Fibroblast of skin of abdomen (primary cell): ENCODE data around the gene AP1B1. TPM values are rescaled to one million over a fixed set of nuclear protein-coding genes. Genes with fewer than 3 reads are reported as not detected.
"Not testable (repeated sequence)": the region's sequence is repeated elsewhere in the genome, so short reads cannot be mapped to it uniquely, and the experiment has no call there.

Experiments
- DNase-seq: peaks from one replicate; pipeline ENCODE4 v3.0.0-alpha.2; 2013
- polyA plus RNA-seq, 2 experiments: library from polyadenylated mRNA; unstranded; fragments of 120-200 nt; gene quantifications; one replicate each; pipeline ENCODE4 v1.2.1, GENCODE V29; 2013; ENCODE audit not compliant: insufficient read length in 2 of 2

AP1B1 gene
- 41.9 TPM for polyA plus RNA-seq (2013, experiment 1 of 2; ENCODE audit: insufficient read length)
- polyA plus RNA-seq (2013, experiment 2 of 2; ENCODE audit: insufficient read length) = 43.7 TPM

DNA sequence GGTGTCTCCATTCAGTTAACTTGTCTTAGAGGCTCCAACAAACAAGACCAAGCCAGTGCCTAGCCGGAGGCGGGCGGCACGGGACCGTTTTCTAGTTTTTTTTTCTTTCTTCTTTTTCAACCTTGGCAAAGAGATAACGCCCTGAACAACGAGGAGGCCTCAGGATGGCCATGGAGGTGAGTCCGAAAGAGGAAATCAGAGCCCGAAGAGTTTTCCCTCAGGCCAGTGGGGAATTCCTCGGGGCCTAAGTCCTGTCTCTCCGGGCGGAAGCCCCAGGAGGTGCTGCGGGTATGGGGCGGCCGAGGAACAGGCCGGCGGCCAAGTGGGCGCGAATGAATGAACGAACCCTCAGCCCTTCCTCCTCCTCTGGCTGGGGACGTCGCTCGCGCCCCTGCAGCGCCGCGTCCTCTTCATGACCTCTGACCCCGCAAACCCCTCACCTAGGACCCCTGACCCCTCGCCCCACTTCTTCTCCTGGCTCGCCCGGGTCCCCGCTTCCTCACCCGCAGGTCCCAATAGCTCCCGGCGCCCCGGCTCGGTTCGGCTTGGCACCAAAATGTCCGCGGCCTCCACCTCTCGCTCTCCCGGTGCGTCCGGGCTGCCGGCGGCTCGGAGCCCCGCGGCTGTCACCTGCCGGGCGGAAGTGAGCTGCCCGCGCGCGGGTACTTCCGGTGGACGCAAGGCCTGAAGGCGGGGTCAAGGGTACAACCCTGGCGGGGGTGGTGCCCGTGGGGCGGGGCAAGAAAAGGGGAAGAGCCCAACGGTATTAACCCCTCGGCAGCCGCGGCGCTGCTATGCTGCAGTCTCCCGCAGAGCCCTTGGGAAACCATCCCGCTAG, at the start of gene AP1B1:
TSS of gene AP1B1 (minus strand) at position 650 of the 838 bp plus-strand sequence. CDS start 21,327 bp downstream, outside the sequence.
- peak; percentile 90 for DNase-seq

DNA sequence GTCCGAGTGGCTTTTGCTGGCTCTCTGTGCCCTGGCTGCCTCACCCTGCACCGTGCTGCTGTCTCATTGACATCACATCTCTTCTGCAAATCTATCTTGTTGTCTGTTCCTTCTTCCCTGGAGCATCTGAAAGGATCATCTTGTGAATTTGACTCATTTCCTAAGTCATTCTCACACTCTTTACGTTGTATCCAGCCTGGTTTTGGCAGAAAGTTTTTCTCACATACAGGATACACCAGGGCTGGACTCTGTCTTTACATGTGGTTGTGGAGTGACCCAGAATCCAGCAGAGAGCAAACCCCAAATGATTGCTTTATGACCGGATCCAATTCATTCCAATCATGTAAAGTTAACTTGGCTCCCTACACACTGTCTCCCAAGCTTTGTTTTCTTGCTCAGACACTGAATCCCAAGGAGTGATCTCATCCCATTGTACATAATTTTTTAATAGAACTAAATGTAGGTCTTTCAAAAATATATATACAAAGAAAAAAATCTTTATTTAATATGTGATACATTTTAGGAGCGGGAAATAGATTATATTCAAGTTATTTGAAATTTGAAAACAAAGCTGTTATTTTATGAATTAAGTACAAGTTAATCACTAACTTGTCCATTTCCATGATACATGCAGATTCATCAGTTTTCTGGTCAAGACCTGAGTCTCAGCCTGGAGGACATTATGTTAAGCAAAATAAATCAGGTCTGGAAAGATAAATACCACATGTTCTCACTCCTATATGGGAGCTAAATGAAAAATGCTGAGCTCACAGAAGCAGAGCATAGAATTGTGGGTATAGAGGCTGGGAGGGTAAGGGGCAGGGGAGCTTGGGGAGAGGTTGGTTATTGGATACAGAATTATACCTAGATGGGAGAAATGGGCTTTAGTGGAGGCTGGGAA, 47.1 kb upstream of the AP1B1 start:
- DNase-seq = no peak

- DNase-seq = no peak
These were observed 45.9 kb upstream of the AP1B1 start for GRCh38 chr22:29434288-29434687.

GRCh38 chr22:29433856-29434255, 45.5 kb upstream of the AP1B1 start:
- no peak for DNase-seq

GRCh38 chr22:29431986-29432385, 43.6 kb upstream of the AP1B1 start:
- no peak for DNase-seq

- DNase-seq = peak; percentile 12
These were observed 38.9 kb upstream of the AP1B1 start for GRCh38 chr22:29427176-29427760.

DNA sequence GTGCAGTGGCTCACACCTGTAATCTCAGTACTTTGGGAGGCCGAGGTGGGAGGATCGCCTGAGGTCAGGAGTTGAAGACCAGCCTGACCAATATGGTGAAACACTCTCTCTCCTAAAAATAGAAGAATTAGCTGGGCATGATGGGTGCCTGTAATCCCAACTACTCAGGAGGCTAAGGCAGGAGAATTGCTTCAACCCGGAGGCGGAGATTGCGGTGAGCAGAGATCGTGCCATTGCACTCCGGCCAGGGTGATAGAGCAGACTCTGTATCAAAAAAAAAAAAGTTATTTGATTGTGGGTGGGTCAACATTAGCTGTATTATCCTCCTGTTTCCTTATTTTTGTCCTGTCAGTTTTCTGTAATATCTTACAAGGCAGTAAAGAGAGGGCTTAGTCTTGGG, 38.1 kb upstream of the AP1B1 start:
- no peak for DNase-seq

DNA sequence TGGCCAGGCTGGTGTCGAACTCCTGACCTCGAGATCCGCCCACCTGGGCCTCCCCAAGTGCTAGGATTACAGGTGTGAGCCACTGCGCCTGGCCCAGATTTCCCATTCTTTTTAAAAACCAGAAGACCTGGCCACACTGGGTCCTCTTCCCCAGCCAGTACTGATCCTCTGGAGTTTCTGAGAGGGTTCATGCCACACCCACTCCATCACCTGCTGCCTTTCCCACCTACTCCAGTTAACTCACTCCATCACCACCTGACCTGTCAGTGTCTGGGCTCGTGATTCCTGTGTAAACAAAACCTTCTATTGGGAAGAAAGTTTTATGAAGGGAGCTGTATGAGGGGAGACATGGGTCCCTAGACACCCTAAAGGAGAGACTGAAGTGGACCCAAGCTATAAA, 30.3 kb upstream of the AP1B1 start:
- DNase-seq = not testable (repeated sequence)

DNA sequence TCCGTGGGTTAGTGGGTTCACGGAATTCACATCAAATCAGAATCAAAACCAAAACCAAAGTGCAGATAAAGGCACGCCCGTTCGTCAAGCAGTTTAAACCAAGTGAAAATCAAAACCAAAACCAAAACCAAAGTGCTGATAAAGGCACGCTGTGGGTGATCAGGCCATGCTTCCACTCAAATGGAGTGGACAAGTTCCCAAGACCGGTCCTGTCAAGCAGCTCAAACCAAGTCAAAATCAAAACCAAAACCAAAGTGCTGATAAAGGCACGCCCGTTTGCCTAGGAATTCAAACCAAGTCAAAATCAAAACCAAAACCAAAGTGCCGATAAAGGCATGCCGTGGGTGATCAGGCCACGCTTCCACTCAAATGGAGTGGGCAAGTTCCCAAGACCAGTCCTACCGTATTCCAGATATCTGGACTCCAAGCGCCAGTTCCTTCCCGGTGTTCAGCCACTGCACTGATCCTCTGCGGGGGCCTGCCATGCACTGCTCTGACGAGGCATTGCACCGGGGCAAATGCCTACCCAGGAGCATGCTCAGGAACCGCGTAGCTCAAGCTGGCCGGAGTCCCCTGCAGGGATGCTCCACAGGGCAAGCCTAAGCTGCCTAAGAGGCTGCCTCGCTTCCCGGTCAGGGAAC, 26.7 kb upstream of the AP1B1 start:
- not testable (repeated sequence) for DNase-seq

- DNase-seq = not testable (repeated sequence)
These were observed 24.4 kb upstream of the AP1B1 start for GRCh38 chr22:29412772-29413171.

DNA sequence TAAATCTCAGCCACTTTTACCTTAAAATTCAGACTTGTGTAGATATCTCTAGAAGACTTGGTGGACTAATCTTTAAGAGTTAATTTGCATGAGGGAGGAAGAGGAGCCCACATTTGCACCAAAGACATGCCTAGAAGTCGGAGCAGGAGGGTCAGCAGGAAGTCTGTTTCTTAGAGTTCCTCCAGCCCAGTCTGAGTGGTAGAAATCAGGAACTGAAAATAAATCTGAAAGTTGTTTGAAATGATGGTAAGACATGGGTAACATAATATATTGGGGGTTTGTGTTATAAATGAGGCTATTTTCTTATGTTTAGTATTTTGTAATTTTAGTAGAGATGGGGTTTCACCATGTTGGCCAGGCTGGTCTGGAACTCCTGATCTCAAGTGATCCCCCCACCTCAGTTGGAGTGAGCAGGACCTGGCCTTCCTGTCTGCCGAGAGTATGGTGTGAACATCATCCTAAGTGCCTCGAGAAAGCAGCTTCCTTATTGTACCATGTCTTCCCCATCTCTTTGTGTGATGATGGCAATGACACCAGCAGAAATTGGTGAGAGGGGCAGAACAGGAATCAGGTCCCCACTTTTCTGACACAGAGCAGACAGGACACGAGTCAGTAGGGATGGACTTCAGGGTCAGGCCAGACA, 23.3 kb upstream of the AP1B1 start:
- DNase-seq = not testable (repeated sequence)

- no peak for DNase-seq
These were observed 20.6 kb upstream of the AP1B1 start for GRCh38 chr22:29408940-29409339.

DNA sequence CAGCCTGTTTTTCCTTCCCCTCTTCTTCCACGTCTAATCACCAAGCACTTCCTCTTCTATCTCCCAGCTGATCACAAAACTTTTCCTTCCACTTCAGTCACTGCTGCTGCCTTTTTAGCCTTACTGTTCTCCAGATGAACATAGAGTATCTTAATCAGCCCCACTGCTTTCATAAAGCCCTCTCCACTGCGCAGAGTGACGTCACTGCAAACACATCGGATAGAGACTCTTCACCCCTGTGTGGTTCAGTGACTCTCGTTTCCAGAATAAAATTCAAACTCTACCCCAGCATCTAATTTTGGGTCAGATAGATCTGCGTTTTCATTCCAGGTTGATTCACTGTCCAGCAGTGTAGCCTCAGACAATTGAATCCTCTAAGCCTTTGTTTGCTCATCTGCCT, 13.2 kb upstream of the AP1B1 start:
- not testable (repeated sequence) for DNase-seq

GRCh38 chr22:29400576-29400975, 12.2 kb upstream of the AP1B1 start:
- no peak for DNase-seq

DNA sequence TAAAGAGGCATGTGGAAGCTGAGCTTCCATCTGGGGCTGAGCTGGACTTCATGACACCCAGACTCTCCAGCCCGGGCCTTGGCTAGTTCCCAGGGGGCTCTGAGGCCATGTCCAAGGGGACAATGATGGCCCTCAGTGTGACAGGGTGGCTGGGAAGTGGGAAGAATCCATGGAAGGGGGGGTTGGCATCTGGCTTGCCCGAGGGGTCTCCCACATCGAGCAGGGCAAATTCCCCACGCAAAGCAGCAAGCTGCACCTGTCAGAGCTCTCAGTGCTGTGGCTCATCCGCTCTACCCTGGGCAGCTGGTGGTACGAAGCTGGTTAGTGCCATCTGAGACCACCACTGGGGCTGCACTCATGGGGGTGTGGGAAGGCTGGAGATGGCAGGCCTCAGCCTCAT, 9.4 kb upstream of the AP1B1 start:
- no peak for DNase-seq

DNA sequence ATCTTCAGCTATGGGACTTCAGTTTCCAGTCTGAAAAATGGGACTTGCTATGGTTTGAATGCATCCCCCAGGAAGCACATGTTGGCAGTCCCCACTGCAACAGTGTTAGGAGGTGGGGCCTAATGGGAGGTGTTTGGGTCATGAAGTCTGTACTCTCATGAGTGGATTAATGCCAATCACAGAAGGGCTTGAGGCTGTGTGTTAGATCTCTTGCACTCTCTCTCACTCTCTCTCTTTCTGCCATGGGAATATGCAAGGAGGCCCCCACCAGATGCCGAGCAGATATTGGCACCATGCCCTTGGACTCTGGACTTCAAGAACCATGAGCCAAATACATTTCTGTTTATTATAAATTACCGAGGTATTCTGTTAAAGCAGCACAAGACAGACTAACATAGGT, 7.8 kb upstream of the AP1B1 start:
- DNase-seq = no peak

GRCh38 chr22:29394931-29395581, 6.7 kb upstream of the AP1B1 start:
- peak; percentile 65 for DNase-seq

- DNase-seq = no peak
These were observed 4.7 kb upstream of the AP1B1 start for GRCh38 chr22:29393019-29393608.

DNA sequence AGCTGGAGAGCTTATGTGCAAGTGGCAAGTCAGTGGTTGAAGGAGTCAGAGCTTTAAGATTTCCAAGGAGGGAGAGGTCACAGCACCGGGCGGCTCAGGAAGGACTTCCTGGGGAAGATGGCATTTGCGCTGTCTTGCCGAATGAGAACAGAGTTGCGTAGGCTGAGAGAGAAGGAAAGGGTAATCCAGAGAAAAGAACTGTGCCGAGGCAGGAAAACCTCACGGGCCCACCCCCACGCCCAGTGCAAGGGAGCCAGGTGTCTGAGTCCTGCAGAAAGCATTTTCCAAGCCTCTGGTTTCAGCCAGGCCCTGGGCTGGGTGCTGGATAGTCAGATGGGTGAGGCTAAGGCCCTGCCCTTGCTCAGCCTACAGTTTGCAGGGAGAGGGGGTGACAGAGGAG, 3.2 kb upstream of the AP1B1 start:
- DNase-seq = no peak

DNA sequence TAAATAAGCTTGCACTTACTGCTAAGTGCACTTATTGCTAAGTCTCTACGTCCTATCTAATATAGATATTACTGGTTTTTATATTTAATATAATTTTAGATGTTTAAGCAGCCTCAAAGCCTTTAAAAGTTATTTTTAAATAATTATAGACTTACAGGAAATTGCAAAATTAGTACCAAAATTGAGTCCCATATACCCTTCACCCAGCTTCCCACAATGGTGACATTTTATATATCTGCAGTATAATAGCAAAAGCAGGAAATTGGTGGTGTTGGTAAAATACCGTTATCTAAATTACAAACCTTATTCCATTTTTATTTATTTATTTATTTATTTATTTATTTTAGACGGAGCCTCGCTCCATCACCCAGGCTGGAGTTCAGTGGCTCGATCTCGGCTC, 1.9 kb upstream of the AP1B1 start:
- no peak for DNase-seq

DNA sequence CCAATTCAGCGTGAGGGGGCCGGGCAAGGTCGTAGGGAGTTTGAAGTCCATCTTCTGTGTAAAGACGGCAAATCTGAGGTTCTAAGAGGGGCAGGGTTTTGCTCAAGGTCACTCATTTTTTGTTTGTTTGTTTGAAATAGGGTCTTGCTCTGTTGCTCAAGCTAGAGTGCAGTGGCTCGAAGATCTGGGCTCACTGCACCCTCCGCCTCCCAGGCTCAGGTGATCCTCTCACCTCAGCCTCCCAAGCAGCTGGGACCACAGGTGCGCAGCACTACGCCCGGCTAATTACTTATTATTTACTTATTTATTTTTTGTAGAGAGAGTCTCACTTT, 355 bp upstream of the AP1B1 start:
- no peak for DNase-seq
